ENCODE results near the gene POLR1C.
"Not testable (repeated sequence)": the region's sequence is repeated elsewhere in the genome, so short reads cannot be mapped to it uniquely, and the experiment has no call there.

Gene POLR1C

DNA sequence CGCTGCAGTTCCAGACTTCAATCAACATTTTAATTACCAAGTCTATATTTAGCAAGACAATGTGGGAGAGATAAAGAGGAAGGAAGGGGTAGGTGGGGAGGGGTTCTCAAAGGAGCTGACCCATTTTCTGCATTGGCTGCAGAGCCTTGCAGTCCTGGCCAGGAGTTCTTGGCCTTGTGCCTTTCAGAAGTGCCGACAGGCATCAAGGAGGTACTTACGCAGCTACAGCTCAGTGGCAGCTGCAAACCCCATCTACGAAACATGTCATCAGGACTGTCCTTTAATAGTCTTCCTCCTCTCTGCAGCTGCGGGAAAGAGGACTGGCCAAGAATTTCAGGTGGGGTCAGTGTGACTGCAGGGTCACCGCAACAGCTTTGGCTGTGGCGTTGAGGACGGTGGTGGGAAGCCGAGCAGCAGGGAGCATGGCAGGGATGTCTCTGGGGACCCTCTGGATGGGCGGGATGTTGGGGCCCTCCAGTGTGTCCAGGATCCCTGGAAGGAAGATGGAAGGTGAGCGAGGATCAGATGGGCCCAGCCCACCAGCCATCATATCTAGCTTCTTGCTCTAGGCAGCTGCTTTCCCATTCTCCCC is 5.0 kb upstream of the POLR1C start:
- DNase-seq, result no peak

DNA sequence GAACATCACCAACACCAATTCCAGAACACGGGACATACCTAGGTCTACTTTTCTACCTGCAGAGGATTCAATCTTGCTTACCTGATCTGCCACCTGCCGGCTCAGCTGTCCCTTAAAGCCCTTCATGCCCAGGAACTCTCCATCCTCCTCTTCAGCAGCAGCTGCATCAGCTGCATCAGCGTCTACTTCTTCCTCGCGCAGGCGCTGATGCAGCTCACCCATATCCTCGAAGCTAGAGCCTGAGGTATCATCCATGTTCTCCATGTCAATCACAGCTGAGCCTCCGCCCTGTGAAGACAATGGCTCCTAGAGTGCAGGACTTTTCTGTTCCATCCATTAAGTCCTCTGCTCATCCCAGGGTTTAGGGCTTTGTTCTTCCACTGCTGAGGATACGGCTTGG is 1.1 kb upstream of the POLR1C start:
- no peak for DNase-seq

DNA sequence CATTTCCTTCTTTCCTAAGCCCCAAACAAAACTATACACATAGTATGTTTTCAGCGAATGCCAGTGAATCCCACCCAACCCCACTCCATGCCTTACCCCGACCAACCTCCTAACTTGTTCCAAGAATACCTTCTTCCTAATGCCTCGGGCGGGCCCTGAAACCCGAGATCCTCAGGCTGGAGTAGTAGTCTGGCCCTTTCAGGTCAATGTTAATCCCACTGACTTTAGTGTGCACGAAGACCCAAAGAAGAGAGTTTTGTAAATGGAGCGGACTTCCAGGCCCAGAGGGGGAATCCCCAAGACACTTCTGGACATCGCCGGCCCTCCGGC is 557 bp upstream of the POLR1C start:
- DNase-seq, result no peak

DNA sequence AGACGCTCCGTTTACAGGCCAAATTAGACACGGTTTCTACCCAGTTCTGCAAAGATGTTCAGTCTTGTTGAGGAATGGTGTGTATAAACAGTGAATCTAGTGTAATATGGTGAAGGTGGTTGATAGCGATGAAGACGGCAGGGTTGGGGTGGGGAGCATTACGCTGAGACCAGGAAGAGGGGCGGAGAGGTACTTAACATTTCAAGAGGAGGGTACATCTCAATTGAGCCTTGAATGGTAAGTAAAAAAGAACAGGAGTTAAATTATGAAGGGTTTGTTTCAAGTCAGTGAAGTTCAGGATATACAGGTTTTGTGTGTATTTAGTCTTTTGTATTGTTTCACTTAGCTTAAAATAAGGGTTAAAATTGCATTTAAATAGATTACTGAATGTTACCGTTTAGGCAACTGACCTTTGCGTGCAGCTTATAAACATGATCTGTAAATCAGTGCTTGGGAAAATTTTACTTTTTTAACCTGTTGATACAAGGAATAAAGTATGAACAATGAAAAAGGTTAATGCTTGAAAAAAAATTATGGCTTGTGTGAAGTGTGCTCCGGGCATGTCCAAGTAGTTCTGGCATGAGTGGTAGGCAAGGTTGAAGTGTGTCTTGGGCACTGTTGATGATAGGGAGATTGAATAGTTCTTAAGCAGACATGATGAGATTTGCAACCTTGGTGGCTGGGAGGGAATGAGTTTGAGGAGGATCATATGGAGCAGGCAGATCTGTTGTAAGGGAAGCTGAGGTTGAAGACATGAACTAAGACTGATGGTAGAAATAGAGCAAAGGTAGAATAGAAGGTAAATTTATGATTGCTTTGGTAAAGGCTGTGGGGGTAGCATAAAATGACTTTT is 842 bp downstream of the POLR1C start:
- no peak for DNase-seq

DNA sequence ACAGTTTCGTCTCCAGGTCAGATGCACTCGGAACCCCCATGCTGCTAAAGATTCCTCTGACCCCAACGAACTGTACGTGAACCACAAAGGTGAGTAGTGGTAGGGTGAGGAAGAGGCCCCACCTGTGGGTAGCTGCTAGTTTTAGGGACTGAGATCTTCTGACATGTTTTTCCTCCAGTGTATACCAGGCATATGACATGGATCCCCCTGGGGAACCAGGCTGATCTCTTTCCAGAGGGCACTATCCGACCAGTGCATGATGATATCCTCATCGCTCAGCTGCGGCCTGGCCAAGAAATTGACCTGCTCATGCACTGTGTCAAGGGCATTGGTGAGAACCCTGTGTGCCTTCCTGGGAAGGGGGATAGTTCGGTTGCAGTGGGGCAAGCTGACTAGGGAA is 3.2 kb downstream of the POLR1C start:
- DNase-seq, result no peak

DNA sequence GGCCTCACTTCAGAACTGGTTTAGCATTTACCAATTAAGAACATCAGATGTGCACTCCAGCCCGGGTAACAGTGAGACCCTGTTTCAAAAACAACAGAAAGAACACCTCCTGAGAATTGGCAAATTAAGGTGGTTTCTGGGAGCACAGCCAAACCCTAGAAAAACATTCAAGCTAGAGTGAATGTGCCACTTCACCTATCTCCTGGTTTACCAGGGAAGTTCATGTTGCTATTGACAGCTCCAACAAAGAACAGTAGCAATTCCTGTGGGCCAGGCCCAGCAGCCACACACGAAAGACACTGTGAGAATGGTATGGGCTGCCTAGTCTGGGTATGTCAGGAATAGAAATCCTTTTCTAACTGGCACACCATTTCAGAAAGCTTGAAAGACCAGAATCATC is 4.9 kb downstream of the POLR1C start:
- DNase-seq, result no peak

DNA sequence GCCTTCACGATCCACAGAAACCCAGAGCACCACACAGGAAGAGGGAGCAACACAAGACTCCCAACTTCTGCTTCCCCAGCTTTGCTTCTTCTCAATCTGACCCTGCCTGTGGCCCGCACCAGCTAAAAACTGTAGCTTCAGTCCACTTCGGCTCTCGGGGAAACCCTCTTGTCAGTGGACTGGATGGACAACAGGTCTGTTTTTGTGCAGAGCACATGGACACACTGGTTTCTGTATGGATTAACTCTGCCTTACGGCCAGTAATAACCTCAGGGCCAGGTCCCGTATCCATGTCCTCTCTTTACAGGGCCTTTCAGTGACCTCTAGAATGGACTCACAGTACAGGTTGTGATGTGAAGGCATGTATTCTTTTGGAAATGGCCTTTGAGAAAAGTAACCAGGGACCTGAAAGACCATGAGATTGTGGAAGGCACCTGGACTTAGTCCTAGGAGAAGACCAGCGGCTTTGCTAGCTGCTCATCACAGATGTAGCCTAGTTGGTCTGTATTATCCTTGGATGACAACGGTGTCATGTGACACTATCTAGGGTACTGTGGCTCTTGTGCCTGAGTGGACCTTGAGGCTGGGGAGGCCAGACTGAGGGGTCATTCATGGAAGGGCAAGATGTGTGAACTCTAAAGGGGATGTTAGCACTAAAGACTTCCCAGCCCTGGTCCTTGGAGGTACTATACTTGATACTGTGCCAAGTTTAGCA is 5.8 kb downstream of the POLR1C start:
- DNase-seq, result no peak

DNA sequence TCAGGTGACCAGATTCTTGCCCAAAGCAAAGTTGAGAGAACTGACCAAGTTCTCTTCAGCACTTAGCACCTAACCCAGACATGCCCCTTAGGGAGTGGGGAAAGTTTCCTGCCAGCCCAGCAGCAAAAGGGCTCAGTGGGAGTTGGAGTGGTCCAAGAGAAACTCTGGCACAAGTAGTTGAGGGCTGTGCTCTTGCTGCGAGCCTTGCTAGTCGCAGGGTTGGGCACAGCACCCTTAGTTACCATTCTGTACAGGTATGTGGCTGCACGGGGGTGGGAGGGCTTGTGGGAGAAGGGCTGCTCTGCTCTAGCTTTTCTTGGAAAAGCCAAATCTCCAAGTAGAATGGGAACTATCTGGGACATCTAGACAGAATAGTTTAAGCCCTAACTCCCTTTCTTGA is 6.4 kb downstream of the POLR1C start:
- no peak for DNase-seq

DNA sequence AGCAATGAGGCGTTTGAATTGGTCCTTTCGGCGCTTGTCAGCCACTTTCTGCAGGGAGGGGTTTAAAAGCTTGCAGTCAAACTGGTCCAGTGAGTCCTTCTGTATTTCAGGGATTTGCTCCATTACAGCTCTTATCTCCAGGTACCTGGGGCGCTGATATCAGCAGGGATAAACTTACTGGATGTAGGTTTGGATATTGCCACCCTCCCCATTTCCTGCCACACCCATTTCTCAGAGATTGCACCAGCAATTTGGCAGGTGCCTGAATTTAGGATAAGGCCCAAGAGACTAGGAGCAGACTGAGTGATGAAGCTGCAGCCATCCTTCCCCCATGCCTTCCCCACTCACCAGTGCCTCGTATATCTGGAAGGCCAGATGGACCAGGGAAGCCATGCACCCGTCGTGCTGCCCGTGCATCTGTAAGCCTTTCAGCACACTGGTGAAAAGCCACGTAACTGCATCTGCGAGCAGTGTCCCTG is 7.6 kb downstream of the POLR1C start:
- no peak for DNase-seq

DNA sequence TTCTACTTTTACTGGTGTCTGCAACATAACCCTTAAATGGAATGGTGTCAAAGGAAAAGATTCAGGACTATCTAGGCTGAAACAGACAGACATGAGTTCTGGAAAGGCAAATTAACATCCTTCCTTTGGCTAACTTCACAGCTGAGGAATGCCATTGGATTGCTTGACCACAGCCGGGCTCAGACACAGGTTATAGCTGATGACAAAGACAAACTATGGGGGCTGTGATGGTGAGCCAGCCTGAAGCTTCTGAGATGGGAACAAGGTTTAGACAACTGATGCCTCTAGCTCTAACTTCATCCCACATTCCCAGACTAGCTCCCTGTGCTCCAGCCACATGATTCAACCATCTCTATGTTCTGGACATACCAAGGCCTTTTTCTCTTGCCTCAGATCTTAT is 15.3 kb downstream of the POLR1C start:
- DNase-seq, result no peak

DNA sequence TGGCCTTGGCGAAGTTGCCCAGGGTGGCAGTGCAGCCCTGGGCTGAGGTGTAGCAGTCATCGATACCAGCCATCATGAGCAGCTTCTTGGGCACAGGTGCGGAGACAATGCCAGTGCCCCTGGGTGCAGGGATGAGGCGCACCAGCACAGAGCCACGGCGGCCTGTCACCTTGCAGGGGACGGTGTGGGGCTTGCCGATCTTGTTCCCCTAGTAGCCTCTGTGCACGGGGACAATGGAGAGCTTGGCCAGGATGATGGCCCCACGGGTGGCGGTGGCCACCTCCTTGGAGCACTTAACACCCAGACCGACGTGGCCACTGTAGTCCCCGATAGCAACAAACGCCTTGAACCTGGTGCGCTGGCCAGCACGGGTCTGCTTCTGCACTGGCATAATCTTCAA is 22.1 kb downstream of the POLR1C start:
- not testable (repeated sequence) for DNase-seq

DNA sequence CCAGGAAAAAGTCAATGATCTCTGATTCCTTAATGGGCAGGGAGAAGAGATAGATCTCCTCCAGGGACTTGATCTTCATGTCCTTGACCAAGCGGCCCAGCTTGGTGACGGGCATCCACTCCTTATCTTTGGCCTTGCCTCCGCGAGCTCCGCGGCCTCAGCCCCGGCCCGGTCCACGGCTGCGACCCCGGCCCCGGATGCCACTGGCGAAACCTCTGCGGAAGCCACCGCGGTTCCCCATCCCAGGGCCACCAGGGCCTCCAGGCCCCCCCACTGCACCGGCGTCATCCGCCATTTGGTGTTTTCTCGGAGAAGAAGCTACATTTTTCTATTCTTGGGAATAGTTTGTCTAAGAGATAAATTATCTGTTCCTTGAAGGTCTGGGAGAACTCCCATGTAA is 22.5 kb downstream of the POLR1C start:
- not testable (repeated sequence) for DNase-seq

DNA sequence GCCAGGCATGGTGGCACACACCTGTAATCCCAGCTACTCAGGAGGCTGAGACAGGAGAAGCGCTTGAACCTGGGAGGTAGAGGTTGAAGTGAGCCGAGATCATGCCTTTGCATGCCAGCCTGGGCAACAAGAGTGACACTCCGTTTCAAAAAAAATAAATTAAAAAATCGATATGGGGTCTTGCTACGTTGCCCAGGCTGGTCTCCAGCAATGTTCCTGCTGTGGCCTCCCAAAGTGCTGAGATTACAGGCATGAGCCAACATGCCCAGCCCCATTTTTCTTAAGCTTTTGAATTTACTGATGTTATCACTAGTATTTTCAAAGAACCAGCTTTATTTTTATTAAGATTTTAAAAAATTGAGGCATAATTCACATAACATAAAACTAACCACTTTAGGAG is 23.6 kb downstream of the POLR1C start:
- DNase-seq, result no peak

DNA sequence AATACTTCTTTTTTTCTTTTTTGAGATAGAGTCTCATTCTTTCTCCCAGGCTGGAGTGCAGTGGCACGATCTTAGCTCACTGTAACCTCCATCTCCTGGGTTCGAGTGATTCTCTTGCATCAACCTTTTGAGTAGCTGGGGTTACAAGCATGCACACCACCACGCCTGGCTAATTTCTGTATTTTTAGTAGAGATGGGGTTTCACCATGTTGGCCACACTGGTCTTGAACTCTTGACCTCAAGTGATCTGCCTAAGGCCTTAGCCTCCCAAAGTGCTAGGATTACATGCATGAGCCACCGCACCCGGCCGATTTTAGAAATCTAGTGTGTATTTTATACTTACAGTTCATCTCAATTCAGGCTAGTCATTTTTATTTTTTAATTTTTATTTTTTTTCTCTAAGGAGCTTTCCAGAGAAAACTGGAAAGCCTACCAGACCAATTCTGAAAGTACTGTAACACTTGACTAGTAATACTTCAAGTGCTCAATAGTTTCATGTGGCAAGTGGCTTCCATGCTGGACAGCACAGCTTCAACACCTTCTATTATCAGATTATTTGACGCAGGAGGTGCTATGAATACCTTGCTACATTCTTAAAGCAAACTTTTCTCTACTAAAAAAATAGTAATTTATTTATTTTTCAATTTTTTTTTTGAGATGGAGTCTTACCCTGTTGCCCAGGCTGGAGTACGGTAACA is 25.0 kb downstream of the POLR1C start:
- DNase-seq, result no peak

DNA sequence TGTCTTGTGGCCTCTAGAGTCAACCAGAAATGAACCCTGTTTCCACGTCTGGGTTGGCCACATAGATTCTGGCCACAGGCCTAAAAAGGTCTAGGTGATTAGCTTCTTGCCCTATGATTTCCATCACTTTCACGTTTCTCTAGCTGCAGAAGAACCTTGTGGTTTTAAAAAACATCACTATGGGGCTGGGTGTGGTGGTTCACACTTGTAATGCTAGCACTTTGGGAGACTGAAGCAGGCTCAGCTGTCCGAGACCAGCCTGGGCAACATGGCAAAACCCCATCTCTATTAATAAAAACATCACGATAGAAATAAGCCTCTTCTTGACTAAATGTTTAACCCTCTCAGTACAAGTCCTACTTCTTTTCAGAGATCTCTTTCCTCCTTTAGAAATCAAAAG is 27.6 kb downstream of the POLR1C start:
- DNase-seq, result no peak

DNA sequence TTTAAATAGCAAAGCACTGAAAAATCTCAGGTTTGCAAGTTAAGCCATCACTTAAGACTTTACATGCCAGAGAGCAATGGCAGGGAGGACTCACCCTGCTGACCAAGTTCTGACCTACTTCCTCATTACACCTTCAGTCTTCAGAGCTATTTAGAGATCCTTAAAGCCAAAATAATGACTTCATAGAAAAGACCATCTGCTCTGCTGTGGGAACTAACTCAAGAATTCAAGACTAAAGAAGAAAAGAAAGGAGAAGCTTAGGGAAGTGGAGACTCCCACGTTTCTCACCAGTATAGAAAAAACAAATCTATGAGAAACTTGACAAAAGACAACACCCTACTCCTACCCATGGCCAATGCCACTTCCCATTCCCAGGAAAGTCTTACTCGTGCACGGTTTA is 30.3 kb downstream of the POLR1C start:
- DNase-seq, result no peak

DNA sequence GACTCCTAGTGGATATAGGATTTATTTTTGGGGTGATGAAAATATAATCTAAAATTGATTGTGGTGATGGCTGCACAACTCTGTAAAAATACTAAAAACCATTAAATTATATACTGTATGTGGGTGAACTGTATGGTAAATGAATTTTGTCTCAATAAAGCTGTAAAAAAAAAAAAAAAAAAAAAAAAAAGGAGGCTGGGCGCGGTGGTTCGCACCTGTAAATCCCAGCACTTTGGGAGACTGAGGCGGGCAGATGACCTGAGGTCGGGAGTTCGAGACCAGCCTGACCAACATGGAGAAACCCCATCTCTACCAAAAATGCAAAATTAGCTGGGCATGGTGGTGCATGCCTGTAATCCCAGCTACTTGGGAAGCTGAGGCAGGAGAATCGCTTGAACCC is 40.7 kb downstream of the POLR1C start:
- DNase-seq, result not testable (repeated sequence)

DNA sequence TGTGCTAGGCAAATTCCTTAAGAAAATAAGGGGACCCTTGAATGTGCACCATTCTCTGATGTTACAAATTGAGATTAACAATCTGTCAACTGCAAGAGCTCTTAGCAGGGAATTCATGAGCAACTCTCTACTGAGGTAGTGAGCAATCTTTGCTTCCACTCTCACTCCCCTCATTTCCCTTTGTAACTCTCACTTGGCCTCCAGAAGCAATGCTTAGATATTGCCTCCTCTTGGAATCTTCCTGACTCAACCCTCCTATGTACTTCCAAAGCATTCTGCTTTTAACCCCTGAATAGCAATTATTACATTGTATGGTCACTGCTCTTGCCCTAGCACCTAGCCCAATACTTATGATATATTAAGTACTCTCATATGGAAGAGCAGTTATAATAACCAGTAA is 42.4 kb downstream of the POLR1C start:
- DNase-seq, result no peak

DNA sequence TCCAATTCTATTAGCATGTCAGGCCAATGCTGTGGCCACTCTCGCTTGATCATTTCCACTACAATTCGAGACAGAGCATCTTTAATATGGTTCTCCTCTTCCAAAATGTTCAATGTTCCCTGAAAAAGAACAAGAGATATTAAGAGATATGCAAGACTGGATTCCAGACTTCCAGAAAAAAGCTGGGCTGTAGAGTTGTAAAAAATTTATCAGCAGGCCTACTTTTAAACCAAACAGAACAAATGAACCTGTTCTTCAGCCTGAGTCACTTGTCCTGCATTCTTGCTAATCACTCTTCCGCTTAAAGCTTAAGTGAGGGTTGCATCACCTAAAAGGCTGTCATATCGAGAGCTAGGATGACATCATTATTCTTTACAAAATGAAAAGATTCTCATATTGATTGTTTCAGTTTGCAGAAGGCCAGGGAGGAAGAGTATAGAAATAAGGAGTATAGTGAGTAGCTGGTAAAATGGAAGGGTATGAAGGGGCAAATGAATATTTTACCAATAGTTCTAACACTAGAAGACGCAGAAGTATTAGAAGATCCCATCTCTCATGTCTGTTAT is 54.1 kb downstream of the POLR1C start:
- DNase-seq, result no peak

All from stimulated activated CD4-positive, alpha-beta T cell treated with anti-CD3 and anti-CD28 coated beads, Interleukin-2, amount 100 ng/mL, for 48 hours (primary cell).